GM19023 (cell line): ENCODE results near the gene PAPOLB.

ENCODE experiments used
- ATAC-seq: cut with Tn5 transposase; IDR thresholded peaks from one replicate; pipeline ENCODE4 v1.9.1; 2021; ENCODE audit warnings: mild to moderate bottlenecking, moderate library complexity; ENCODE audit not compliant: unreplicated experiment

PAPOLB gene

DNA sequence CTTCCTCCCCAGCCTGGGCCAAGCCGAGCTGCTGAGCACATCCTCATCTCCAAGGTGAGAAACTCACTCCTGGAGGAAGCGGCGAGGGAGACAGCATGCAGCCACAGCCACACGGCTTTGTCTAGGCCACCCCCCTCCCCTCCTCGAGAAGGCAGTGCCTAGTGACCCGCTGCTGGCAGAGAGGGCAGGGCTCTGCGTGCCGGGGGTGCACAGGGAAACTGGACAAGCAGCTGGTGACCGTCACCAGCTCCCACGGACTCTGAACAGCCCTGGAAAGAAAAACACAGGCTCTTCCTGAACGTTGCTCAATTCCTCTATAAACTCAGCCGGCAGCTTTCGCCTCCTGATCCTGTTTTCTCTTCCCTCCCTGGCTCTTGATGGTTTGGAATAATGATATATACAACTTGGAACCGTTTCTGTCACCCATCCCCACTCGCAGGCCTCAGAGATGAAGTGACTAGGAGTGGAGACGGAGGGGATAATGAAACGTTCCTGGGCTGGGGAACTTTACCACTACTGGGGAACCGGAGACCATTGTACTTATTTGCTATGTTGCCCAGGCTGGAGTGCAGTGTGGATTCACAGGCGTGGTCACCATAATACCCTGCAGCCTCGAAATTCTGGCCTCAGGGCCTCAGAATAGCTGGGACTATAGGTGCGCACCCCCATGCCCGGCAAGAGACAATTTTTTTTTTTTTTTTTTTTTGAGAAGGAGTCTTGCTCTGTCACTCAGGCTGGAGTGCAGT, 19.3 kb downstream of the PAPOLB start:
- no peak for ATAC-seq

DNA sequence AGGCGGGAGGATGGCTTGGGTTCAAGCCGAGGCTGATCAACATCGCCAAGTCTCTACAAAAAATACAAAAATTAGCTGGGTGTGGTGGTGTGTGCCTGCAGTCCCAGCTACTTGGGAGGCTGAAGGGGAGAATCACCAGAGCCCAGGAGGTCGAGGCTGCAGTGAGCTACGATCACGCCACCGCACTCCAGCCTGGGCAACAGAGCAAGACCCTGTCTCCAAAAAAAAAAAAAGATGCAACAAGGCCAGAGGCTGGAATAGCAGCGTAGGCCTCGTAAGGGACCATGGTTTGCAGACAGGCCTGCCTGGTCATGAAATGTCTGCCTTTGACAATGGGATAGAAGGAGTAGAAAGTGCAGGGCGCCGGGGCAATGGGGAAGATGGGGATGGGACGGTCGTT, 20.0 kb downstream of the PAPOLB start:
- no peak for ATAC-seq

DNA sequence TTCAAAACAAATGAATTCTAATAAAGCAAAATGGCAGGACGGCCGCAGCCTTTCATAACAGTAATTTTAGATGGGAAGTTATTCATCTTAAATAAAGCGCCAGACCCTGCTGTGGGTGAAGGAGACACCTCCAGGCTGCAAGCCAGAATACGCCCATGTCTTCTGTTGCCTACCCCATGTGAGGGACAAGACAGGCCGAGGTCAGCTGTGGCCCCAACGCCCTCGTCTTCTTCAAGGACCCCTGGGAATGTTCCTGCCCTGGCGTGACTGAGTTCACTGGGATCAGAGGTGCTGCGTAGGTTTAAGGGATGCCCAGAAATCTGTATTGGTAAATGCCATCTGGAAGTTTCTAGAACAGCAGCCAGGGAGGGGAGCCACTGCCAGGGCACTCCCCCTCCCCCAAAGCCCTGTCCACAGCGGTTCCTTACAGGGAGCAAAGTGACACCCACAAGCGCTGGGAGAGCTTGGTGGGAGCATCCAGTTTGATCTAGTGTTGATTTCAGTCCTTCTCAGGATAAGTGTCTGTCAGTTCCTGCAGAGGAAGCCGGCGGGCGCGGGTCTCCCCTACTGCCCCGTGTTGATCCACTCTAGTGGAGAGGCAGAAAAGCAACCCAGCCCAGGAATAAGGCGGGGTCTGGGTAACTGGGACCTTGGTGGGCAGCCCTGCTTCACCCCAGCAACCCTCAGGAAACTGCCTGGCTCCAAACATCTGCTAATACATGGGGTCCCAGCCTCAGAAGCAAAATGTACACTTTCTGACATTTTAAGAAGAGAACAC, 20.6 kb downstream of the PAPOLB start:
- no peak for ATAC-seq

DNA sequence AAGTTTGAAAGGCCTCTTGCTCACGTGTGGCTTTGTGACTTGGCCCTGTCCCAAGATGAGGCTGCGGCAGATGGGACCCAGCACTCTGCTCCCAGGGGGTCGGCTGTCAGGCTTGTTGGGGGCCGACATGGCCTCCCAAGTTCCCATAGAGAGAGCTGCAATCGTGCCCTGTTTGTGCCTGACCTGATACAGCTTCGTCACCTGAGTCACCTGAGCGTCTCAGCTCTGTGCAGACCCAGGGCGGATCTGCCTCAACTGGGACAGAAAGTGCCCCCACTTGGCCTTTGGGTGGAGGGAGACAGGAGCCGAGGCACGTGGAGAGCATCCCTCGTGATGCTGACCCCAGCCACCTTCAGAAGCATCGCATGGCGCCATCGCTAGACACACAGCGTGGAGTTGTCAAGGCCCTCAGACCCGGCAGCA, 21.7 kb downstream of the PAPOLB start:
- no peak for ATAC-seq

DNA sequence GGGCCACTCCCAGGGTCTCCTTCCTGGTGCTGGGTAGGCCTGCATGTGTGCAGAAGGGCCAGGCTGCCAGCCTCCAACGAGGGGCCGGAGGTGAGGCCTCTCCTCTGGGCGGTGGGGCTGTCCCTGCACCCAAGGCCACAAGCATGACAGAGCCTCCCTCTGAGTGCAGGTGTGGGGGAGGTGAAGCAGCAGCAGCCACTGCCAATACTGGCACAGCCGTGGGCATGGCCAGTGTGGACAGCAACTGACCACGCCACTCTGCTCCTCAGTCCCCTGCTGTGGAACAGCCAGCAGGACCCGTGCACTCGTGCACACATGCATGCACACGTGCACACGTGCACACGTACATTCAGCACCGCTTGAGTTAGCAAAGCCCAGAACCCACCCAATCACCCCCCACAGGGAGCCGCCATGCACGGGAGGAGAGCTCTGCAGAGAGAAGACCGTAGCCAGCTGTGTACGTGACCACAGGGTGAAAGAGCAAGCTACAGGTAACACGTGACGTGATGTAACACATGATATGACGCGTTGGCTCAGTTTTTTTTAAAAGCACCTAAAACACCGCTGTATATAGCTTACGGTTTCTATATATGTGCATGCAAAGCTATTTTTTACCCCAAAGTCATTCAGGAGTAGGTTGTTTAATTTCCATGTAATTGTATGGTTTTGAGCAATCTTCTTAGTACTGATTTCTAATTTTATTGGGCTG, 23.1 kb downstream of the PAPOLB start:
- no peak for ATAC-seq

DNA sequence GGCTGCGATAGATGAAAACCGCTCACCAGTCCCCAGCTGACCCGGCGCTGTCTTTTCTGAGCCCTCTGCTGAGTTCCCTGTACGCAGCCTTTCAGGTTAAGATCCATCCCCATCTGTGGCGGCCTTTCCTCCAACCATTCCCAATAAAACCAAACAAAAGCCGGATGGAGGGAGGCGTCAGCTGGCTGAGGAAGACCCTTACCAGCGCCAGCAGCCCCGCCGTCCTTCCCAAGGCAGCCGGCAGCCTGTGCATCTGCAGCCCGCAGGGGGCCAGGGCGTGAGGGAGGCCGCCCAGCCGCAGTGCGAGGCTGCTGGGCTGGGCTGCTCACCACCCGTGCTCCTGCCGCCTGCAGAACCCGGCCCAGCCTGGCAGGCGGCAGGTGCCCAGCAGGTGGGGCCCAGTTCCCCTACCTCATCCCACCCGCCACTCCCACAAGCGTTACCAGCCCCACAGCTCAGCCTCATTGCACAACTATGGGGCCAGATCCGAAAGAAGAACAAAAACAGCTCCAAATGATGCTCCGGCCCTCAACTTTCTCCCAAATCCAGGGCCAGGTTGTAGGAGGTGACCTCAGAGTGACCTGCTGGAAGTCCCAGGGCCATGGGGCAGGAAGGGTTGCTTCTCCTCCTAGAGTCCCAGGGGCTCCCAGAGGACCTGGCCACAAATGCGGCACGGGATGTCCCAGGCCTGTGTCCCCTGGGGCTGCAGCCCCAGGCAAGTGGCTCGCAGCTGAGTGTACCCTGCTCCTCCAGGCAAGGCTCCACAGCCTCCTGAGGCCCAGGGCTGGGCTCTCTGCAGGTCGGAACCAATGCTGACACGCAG, 23.8 kb downstream of the PAPOLB start:
- no peak for ATAC-seq

DNA sequence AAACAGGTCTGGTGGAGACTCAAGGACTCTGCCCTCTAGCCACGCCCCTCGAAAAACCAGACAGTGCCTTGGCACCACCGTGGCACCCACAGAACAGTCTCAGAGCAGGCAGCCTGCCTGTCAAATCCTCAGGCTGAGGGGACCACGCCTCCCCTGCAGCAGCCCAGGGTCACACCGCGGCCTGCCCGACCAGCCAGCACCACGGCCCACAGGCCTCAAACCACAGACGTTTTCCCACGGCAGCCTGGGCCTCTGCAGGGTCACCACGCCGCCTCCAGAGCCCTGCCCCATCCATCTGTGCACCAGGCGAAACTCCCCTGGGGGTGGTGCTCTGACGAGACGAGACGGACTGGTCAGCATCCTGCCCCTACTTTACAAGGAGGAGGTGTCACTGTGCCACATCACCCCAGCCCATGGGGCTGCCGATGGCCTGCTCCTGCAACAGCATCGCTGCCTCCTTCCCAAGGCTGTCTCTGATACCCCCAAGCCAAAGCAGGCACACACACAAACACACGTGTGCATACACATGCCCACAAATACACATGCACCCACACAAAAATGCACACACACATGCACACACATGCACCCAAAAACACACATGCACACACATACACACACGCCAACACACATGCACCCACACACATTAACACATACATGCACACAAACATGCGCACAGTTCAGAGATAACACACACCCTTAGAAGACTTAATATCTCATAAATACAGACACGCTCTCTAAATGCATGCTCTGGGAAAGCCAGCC, 24.6 kb downstream of the PAPOLB start:
- no peak for ATAC-seq

DNA sequence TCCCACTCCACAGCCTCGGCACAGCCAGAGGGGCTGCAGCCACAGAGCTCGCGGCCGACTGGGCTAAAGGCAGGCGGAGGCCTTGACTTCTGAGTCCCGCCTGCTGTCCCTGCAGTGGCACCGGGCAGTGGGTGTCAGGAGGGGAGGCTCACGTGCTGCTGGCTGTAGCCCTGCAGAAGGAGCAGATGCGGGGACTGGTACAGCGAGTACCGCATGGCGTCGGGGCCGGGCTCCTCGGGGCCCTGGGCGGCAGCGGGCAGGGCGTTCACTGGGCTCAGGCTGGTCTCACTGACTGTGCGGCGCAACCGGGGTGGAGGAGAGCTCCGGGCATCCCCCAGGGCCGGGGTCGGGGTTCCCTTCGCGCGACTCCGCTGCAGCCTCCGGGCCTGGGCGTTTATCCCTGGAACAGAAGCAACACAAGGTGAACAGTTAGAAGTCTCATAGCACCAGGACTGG, 25.6 kb downstream of the PAPOLB start:
- ATAC-seq = no peak

DNA sequence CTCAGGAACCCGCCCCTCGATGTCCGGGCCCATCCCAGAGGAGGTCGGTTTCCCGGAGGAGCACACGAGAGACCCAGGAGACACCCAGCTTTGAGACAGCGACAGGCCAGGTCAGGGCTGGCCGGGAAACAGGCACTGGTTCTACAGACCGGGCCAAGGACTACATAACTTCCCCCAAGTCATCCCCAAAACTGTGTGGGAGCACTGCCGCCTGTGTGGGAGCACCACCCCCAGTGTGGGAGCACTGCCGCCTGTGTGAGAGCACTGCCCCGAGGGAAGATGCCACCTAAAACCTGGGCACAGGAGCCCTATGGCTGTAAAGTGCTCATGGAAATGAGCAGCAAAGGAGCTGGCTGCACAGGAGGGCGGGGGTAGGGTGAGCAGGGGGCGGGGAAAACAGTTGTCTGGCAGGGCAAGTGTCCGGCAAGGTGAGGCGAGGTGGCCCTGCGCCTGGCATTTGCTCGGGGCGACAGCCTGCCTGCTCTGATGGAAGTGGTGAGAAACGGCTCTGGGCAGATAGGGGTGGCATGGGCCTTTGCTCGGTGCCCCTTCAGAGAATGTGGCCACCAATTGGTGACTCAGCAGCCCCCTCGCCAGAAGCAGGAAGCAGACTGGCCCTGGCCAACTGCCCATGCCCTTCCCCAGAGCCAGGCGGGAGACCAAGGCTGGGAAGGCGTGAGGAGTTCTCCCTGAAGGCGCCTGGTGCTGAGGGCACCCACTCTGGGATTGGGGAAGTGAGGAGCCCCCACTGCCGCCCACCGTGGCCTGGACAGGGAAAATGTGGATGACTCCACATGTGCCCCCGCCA, 26.2 kb downstream of the PAPOLB start:
- ATAC-seq = no peak

DNA sequence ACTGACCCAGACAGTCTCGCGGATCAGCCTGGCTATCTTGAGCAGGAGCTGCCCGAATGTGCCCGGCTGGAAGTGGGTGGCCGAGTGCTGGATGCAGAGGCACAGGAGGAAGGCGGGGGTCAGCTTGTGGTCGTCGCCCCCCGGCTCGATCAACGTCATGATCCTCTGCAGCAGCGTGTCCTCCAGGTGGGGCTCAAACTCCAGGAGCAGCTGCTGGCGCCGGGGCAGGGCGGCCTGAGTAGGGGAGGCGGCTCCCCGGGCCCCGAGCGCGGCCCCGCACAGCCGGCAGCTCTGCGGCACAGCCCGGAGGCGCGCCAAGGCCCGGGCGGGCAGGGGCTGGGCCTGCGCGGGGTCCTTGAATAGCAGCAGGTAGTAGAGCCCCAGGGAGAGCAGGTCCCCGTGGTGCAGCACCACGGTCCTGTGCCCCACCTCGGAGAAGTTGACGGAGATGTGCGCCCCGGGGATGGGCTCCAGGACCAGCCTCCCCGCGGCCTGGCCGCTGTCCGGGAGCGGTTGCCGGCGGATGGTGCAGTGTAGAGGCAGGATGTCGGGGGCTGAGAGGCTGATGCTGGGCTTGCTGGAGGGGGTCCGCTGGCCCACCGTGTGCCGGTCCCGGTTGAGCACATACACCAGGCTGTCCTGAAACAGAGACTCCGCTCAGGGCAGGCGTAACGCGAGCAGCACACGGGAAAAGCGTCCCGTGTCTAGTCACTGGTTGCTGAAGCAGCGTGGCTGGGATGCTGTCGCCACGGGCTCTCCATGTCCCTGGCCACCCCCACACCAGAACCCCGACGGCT, 27.0 kb downstream of the PAPOLB start:
- no peak for ATAC-seq

DNA sequence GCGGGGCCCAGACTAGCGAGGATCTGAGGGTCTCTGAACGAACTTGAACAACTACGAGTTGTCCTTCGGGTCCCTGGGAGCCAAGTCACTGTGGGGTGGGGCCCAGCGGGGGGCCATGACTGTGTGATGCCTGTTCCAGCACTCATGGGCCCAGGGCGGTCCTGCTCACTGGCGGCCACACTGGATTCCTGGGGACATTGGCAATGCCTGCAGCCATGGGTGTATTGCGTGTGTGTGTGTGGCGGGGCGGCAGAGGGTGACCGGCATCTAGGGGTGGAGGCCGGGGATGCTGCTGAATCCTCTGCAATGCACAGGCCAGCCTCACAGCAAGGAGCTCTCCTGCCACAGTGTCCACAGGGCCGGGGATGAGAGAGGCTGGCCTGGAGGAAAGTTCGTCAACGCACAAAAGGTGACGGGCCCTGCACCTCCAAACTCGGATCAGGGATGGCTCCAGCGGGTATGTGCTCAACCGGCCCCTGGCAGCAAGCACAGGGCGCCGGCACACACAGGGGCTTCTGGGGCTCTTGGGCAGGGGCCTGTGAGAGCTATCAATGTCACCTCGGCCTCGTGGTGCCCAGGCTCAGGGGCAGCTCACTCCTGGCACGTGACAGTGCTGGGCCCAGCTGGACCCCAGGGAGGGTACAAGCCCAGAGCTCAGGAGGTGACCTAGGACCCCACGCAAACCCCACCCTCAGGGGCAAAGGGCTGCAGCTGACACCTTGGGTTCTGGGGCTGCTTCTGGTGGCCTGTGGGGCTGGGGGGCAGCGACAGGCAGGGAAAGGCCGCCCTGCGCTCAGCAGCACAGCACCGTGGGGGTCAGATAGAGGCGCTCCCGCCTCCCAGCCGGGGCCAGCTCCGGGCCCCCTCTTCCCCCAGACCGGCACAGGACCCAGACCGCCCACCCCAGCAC, 27.9 kb downstream of the PAPOLB start:
- ATAC-seq = no peak

DNA sequence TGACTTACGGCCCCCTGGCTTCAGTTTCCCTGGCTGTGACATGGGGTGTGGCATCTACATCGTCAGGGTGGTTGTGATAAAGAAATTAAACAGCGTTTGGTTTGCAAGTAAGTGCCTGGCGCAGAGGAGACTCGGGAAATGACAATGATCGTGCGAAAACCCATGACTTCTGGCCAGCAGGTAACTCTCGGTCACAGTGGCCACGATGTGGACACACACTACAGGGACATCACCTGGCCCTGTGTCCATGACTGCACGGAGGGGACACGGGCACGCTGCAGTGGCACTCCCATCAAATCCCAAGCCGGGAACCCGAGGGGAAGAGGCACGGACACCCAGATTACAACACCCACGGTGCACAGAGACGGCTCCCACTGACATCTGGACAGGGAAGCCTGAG, 28.7 kb downstream of the PAPOLB start:
- no peak for ATAC-seq

DNA sequence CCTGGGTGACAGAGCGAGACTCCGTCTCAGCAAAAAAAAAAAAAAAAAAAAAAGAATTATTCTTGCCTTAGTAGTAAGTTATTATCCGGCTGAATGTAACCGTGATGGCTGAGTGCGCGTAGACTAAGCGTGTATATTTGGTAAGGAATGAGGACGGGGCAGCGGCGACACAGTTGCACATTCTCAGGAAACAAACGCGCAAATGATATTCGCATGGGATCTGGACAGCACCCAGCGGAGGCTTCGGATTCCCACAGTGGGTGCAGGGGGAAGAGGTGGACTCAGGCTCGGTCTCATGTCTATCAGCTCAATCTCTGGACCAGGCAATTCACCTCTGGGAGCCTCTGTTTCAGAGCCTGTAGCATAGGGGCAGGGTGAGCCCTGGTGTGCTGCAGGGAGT, 29.1 kb downstream of the PAPOLB start:
- ATAC-seq = no peak

DNA sequence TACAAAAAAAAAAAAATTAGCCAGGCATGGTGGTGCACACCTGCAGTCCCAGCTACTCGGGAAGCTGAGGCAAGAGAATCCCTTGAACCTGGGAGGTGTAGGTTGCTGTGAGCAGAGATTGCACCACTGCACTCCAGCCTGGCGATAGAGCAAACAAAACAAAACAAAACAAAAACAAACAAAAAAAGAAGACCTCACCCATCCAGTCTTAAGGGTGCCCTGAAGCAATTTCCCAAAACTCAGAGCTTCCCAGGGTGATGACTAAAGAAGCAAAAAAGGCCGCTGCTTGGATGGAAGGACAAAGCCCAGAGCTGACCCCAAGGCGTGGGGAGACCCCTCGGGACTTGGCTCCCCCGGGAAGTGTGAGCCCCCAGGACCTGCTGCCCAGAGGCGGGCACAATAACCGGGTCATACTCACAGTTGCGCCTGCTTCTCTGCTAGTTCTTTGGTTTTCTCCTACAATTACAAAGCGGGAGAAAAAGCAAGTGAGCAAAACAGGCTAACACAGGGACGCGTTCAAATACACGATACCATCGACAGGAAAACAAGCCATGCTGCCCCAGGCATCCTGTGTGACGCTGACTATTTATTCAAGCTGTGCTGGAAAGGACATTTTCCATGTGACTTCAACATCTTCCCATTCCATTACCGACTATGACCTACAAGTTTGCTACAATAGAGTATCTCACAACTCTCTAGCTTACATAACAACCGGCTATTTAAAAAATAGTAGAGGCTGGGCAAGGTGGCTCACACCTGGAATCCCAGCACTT, 29.9 kb downstream of the PAPOLB start:
- ATAC-seq = no peak

DNA sequence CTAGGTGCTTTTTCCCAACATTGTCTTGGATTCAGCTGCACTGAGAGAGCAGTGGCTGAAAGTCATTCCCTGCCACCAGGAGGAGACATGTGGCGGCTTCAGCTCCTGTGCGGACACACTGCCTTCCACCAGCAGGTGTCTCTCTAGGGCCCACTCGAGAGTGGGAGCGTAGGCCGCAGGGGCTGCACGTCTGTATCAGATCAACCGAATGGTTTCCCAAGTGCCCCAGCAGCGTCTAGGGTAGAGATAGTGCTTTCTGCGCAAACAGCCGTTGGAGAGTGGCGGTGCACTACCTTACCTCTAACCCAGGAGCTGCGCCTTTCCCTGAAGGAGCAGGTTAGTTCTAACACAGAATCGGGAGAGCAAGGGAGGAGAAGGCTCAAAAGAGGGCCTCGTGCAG, 31.7 kb downstream of the PAPOLB start:
- no peak for ATAC-seq

DNA sequence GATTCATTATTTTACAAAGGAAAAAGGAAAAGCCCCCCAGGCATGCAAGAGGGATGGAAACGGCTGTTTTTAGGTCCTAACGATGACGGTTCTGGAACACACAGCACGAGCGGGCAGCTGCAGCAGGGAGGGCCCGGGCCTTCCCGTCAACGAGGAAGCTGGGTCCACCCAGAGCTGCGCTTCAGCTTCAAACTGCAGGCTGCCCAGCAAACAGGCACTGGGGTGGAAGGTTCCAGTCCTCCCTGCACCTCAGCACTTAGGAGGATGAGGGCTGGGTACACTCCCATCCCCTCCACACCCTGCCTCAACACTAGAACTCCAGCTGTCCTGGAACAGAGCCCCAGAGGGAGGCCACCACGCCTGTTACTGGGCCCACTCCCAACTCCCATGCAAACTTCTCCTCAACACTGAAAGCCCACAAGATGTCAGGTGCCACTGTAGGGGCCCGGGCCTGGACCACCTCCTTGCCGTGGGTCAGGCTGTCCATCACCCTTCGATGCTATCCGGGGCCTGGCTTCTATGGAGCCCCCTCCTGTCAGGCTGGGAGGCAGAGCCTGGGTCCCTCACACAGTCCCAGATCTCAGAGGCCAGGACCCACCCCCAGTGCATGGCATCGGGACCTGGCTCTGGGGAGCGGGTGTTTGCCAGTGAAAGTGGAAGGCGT, 33.0 kb downstream of the PAPOLB start:
- no peak for ATAC-seq
